HG03097 (cell line): ENCODE data around the gene KRTAP10-9.
"Not testable (repeated sequence)": the region's sequence is repeated elsewhere in the genome, so short reads cannot be mapped to it uniquely, and the experiment has no call there.

Experiments
- ATAC-seq: cut with Tn5 transposase; IDR thresholded peaks from one replicate; pipeline ENCODE4 v1.9.1; 2021; ENCODE audit not compliant: unreplicated experiment, low FRiP score

KRTAP10-9 gene

DNA sequence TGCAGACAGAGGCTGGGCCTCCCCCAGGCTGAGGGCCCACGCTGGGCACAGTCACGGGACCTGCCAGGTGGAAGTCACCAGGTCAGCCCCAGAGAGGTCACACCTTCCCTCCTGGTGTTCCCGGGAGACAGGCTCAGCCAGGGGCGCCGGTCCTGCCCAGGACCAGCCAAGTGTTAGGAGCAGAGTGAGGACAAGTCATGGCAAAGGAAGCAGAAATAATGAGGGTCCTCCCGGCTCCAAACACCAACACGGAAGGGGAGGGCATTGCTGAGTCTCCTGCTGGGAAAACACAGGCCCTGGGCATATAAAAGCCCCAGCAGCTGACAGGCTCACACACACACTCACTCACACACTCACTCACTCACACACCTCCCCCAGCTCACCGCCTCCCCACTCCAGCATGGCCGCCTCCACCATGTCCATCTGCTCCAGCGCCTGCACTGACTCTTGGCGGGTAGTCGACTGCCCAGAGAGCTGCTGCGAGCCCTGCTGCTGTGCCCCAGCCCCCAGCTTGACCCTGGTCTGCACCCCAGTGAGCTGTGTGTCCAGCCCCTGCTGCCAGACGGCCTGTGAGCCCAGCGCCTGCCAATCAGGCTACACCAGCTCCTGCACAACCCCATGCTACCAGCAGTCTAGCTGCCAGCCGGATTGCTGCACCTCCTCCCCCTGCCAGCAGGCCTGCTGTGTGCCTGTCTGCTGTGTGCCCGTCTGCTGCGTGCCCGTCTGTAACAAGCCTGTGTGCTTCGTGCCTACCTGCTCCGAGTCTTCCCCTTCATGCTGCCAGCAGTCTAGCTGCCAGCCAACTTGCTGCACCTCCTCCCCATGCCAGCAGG, 10.3 kb downstream of the KRTAP10-9 start, which contains the start of gene KRTAP10-10:
Gene KRTAP10-10, plus strand, starts transcription at position 339 of the 833 bp plus-strand sequence. Its CDS starts 62 bp downstream, at position 401.
- no peak for ATAC-seq

DNA sequence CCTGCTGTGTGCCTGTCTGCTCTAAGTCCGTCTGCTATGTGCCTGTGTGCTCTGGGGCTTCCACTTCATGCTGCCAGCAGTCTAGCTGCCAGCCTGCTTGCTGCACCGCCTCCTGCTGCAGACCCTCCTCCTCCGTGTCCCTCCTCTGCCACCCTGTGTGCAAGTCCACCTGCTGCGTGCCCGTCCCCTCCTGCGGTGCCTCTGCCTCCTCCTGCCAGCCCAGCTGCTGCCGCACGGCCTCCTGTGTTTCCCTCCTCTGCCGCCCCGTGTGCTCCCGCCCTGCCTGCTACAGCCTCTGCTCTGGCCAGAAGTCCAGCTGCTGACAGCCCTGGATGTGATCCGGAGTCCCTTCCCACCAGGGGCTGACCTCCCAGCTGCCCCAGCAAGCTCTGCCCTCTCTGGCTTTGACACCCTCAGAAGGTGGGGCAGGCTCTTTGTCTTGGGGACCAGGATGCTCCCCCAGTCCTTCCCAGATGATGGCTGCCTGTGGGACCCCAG, 11.0 kb downstream of the KRTAP10-9 start:
- ATAC-seq, result not testable (repeated sequence)

DNA sequence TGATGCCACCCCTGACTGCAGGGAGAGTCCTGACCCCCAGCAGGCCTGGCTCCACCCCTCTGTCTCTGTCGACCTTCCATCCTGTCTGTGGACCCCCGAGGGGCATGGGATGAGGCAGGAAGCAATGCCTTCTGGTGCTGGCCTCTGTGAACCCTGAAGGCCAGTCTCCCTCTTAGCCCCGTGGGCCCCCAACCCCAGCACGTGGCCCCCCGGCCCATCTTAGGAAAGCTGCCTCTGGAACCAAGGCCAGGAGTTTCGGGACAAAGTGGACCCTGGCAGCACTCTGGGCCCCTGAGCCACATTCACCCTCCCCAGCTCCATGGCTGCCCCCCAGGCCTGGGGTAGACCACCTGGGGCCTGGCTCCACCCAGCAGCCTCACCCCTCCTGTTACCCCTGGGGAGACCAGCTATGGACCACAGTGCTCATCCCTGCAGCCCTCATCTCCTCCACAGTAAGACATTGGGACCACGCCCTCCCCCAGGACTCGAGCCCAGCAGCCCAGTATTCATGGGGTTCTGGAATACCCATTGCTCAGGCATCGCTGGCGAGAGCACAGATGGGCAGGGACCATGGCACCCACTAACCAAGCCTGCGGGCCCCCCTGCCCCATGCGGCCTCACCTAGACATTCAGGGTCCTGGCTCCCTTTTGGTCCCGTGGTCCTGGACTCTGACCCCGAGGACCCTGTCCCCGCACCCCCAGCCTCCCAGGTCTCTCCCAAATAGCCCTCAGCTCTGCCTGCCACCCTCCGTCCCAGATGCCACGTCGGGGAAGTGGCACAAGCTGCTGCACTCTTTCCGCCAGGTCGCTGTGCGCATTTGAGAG, 11.8 kb downstream of the KRTAP10-9 start:
- not testable (repeated sequence) for ATAC-seq

DNA sequence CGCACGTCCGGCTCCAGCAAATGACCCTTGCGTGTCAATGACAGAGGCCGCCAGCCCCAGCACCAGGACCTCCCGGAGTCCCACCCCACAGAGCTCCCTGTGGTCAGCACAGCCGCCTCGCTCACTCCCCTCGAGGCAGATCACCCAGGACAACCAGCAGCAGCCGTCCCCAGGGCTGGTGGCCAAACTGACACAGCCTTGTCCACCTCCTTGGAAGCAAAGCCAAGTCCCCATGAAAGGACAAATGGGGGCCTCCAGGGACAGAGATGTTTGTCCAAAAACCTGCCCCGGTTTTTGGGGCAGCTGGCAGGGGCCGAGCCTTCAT, 12.4 kb downstream of the KRTAP10-9 start:
- ATAC-seq, result no peak

DNA sequence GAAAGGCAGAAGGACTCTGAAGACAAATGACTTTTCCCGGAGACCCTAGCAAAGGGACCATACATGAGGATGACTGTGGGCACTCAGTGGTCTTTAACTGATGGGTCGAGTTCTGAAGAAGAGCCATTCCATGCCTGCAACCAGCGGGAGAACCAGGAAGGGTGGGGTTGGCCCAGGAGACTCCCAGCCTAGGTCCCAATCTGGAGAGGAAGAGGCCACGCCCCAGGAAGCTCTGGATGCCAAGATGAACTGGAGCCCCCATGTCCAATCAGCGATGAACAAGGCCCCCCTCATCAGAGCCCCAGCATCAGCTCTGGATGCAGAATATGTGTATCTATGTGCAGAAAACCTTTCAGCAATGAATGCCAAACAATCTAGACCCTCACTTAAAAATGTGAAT, 13.9 kb downstream of the KRTAP10-9 start:
- no peak for ATAC-seq

DNA sequence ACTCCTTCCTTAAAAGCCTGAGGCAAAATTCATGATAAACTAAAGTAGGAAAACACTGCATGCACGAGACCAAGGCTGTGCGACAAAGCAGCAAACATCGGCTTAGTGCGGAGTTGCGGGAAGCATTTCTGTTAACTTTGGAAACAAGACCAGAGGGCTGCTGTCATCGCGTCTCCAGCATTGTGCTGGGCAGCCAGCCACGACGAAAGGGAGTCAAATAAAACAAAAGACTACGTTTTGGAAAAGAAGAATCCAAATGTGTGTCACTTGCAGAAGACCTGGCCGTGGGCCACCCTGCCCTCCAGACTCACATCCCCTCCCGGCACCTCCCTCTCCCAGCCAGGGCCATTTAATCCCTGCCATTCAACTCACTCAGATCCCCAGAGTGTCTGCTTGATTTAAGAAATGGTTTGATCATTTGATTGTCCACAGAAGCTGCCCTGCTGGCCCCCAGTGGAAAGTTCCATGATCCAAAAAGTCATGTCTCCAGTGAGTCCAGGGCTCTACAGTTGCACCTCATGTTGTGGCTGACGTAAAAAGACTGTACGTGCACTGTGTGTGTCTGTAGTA, 16.9 kb downstream of the KRTAP10-9 start:
- no peak for ATAC-seq

DNA sequence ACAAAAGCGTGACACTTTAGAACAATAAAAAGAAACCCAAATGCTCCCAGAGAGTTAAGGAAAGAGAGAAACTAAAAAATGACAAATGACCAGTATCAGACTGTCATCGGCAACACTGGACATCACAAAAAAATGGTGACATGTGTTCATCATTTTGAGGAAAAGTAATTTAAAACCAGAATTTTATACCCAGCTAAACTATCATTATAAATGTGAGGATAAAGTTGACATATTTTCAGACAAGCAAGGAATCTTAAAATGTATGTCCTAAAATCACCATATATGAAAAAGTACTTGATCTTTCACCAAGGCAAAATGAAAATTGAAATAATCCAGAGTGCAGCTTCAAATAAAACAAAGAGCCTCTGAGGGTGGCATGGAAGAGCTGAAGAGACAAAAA, 18.0 kb downstream of the KRTAP10-9 start:
- no peak for ATAC-seq

DNA sequence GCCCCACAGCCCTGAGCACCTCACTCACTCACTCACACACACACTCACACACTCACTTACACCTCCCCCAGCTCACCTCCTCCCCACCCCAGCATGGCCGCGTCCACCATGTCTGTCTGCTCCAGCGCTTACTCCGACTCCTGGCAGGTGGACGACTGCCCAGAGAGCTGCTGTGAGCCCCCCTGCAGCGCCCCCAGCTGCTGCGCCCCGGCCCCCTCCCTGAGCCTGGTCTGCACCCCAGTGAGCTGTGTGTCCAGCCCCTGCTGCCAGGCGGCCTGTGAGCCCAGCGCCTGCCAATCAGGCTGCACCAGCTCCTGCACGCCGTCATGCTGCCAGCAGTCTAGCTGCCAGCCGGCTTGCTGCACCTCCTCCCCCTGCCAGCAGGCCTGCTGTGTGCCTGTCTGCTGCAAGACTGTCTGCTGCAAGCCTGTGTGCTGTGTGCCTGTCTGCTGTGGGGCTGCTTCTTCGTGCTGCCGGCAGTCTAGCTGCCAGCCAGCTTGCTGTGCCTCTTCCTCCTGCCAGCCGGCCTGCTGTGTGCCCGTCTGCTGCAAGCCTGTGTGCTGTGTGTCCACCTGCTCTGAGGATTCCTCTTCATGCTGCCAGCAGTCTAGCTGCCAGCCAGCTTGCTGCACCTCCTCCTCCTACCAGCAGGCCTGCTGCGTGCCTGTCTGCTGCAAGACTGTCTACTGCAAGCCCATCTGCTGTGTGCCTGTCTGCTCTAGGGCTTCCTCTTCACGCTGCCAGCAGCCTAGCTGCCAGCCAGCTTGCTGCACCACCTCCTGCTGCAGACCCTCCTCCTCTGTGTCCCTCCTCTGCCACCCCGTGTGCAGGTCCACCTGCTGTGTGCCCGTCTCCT, 19.7 kb downstream of the KRTAP10-9 start, which contains the start of gene KRTAP10-11:
Gene KRTAP10-11, plus strand, starts transcription at position 49 of the 856 bp plus-strand sequence. Its CDS starts 45 bp downstream, at position 94.
- not testable (repeated sequence) for ATAC-seq

DNA sequence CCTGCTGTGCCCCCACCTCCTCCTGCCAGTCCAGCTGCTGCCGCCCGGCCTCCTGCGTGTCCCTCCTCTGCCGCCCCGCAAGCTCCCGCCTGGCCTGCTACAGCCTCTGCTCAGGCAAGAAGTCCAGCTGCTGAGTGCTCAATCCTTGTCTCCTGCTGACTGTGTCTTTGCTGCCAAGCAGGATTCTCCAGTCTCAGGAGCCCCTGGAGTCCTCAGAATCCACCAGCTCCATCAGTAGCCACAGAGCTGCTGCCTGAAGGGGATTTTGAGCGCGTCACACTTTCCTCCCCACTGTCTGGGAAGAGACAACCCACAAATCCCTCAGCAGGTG, 20.3 kb downstream of the KRTAP10-9 start:
- ATAC-seq, result no peak

DNA sequence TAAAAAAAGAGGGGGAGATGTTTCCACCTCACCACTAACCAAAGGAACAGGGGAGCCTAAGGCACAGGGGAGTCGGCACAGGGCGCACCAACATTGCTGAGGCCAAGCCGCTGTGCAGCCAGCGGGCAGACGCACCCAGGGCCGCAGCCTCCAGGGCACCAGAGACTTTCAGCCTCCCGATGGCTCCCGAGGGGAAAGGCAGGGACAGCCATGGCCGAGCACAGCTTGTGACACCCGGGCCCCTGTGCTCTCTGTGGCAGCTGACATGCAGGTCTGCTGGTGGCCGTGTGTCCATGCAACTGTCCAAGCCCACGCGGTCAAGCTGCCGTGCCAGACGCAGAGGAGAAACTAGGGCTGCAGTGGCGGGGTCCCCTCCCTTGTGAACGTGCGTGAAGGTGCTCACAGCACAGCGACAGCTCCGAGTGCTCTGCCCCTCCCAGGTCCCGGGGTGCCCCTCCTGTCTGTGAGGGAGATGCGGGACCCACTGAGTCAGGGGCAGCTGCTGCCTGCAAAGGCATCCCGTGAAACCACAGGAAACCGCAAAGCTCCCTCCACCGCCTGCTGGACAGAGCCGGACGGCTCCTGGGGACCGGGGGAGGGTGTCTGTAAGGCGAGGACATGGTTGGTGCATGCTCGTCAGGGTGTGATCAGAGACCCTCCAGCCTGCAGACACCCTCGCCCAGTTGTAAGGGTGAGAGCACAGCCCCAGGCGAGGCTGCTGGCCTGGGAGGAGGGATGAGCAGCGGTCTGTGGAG, 21.8 kb downstream of the KRTAP10-9 start:
- no peak for ATAC-seq

DNA sequence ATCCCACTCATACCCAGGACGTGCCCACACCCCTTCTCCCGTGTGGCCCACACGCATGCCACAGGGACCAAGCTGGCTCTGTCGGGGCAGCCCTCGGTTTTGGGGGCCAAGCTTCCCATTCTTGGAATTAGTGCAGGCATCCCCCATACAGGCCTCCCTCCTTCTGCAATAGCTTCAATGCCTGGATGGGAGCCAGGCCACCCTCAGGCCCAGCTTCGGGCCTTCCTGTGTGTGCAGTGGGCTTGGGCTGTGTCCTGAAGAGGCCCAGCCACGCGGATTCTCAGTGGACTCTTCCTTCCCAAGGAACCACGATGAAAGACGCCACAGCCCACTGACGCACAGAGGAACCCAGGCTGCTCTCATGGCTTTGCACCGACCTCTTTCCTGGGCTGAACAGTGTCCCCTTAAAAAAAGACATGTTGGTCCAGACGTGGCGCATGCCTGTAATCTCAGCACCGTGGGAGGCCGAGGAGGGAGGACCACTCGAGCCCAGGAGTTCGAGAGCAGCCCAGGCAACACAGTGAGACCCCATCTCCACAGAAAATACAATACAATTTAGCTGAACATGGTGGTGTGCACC, 22.7 kb downstream of the KRTAP10-9 start:
- no peak for ATAC-seq

DNA sequence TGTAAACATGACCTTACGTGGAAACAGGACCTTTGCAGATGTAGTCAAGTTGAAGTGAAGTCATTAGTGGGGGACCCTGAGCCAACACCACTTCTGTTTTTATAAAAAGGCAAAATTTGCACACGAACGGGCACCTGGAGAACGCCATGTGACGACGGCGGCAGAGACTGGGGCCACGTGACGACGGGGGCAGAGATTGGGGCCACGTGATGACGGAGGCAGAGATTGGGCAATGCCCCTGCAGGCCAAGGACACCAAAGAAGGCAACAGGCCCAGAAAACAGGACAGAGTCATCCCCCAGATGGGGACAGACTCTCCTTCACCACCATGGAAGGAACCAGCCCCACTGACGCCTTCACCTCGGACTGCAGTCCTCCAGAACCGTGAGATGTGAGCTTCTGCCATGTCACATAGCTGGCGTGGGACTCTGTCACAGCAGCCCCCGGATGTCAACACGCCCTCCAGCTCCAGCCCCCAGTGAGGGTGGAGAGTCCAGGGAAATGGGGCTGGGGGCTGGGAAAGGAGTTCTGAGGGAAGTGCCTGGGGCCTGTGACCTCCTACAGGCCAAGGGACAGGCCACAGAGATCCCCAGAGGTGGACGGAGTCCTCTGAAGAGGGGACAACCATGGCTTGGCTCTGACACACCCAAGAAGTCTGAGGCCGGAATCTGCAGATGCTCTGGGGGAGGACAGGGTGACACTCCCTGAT, 23.5 kb downstream of the KRTAP10-9 start:
- ATAC-seq, result no peak

DNA sequence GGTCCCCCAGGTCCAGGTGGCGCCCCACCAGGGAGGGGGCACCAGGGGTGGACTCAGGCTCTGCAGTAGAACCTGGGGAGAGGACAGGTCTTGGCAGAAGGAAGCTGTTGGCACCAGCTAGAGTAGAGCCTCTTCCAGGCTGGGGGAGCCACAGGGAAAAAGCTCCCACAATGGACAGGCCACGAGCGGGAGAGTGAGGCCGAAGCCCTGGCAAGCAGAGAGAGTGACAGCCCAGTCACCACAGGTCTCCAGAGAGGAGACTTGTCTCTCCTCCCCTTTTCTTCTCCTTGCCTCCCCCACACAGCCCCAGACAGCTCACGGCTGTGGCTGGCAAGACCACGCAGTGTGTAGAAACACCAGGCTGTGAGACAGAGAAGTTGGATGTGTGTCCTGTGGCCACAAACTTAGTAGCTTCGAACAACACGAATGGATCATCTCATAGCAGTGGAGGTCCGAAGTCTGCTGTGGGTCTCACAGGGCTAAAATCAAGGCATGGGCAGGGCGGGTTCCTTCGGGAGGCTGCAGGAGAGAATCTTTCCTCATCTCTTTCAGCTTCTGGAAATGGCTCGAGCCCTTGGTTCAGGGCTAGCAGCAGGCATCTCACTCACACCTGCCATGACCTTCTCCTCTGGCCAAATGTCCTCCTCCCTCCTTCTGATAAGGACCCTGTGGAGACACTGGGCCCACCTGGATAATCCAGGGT, 24.2 kb downstream of the KRTAP10-9 start:
- ATAC-seq, result no peak

DNA sequence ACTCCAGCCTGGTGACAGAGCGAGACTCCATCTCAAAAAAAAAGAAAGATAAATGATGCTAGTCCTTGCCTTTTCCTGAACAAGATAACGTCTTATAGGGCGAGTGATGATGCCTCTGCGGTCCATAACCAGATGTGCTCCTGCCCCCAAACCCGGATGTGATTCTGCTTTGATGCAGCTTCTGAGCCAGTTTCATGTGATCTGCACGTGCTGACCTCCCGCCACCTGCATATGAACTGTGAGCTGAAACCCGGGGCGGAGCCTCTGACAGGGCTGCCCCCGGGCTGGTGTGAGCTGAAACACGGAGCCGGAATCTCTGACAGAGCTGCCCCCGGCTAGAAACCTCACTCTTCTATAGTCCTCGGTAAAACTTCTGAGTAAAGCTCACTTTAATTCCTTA, 26.2 kb downstream of the KRTAP10-9 start:
- ATAC-seq, result no peak

DNA sequence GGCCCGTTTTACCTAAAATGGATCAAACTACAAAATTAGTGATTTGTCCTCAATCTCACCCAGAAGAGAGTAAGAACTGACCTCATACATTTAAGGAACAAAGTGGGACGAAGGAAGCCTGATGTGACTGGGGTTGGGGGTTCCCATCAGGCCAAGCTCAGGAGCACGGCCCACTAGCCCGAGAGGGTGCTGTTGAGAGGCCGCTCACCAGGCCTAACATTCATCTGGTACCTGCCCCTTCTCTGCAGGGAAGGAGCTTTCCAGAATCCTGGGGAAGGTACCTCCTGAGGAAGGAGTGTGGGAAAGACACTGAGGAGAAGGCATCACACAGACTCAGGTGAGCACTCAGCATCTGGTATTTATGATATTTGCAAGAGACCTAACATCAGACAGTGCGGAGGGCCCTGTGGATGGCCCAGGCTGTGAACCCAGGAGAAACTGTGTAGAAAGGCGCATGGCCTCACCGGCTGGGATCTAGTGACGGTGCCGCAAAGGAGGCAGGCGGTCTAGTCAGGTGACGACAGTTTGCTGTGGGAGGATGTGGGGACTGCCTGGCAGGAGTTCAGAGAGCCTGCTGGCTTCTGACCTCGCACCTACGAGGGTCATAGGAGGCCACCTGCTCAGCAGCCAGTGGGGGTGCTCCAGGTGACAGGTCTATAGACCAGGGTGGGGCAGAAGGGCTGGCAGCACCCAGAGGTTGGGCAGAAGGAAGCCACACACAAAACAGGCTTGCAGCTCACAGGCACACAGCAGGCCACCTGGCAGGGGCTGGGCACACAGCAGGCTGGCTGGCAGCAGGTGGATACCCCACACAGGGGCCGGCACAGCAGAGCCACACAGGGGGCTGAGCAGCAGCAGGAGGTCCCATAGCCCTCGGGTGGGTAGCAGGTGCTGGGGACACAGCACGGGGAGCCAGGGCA, 27.0 kb downstream of the KRTAP10-9 start:
- ATAC-seq, result no peak

DNA sequence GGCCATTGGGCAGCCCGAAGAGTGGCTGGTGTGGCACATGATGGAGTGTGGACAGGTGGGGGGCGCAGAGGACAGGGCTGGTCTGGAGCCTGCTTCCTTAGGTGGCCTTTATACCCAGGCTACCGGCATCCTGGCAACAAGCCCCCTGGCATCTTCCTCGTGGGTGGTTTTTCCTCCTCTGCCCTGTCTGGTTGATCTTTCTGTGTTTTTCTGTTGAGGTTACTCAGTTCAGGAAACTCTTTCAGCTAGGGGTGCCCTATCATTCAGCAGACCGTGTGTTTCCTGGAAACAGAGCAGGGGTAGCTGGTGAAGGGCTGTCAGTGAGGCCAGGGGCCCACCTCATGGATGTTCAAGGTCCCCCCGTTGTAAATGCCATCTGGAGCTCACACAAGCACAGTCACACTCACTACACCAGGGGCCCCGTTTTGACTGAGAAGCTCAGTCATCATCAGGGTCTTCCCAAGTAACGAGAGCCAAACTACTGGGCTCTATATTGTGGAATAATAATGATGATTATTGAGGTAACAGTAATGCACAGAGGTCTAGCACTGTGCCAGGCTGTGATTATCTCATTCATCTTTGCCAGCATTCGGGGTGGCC, 27.8 kb downstream of the KRTAP10-9 start, which contains the start of gene KRTAP12-4:
Gene KRTAP12-4, minus strand, starts transcription at position 84 of the 600 bp plus-strand sequence. Its CDS starts 45 bp downstream, at position 39.
- ATAC-seq, result no peak
